ENCODE data around the gene THUMPD1.

GRCh38 chr16:20755238-20755637, 13.6 kb upstream of the THUMPD1 start:
- TF ChIP-seq CTCF (conservative IDR thresholded peaks at IDR 0.05; ENCODE audit: low read length) (no peak), EZH2phosphoT487 (IDR thresholded peaks at IDR 0.05; ENCODE audit: borderline replicate concordance) (no peak)
